HG03520 (cell line): ENCODE measurements around the gene MEOX2.

Experiments used
- ATAC-seq: cut with Tn5 transposase; IDR thresholded peaks from one replicate; pipeline ENCODE4 v1.9.1; 2021; ENCODE audit warnings: mild to moderate bottlenecking, moderate library complexity; ENCODE audit not compliant: unreplicated experiment

MEOX2 gene

DNA sequence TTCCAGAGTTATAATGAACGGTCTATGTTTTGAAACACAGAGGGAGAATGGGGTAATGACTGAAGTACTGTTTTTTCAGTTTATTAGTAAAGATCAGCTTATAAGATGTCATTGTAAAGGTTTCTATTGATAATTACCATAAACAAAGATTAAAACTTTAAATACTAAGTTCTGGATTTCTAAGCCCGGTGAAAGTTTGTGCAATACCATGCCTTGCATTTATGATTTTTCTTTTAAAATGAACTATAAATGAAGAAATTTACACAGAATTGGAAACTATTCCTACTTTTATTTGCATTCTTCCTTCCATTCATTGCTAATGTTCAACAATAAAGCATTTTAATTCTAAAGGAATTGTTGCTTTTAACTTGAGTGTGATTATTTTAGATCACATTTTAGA is 4.9 kb downstream of the MEOX2 start:
- no peak for ATAC-seq

- no peak for ATAC-seq
Measured at GRCh38 chr7:15681186-15681585, 5.3 kb downstream of the MEOX2 start.

DNA sequence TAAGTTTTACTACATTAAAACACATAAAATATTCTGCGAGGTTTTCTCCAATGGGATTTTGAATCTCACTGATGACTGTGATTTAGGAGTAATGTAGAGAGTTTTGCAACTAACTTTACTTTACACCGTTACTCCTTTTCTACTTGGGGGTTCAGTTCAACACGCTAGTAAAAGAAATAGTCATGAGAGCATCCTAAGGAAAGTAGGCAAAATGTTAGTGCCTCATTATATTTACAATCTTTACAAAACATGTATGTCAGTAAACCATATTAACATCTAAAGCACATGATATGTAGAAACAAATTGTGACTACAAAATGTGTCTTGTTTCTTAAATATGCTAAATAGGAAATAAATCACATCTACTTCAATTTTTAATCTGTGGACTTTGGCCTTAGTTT is 6.0 kb downstream of the MEOX2 start:
- ATAC-seq, result no peak

GRCh38 chr7:15679306-15679705 is 7.2 kb downstream of the MEOX2 start:
- ATAC-seq, result no peak

GRCh38 chr7:15678653-15679052 is 7.8 kb downstream of the MEOX2 start:
- no peak for ATAC-seq

DNA sequence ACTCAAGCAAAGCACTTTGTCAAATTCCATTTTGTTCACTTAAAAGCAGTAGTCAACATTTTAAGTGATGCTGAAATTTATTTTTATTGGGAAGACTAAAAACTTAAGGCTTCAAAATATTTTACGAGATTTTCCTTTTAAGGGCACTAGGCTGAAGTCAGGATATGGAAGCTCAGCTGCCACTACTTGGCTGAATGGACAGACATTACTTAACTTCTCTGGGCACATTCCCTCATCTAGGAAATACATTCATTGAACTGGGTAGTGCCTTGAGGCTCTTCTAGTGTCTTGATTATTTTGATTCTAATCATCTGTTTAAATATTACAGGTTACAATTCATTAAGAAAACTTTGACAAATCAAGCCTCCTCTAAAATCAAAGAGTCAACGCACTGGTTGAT is 11.1 kb downstream of the MEOX2 start:
- ATAC-seq, result no peak

- ATAC-seq, result no peak
Measured at GRCh38 chr7:15674586-15674985, 11.9 kb downstream of the MEOX2 start.

DNA sequence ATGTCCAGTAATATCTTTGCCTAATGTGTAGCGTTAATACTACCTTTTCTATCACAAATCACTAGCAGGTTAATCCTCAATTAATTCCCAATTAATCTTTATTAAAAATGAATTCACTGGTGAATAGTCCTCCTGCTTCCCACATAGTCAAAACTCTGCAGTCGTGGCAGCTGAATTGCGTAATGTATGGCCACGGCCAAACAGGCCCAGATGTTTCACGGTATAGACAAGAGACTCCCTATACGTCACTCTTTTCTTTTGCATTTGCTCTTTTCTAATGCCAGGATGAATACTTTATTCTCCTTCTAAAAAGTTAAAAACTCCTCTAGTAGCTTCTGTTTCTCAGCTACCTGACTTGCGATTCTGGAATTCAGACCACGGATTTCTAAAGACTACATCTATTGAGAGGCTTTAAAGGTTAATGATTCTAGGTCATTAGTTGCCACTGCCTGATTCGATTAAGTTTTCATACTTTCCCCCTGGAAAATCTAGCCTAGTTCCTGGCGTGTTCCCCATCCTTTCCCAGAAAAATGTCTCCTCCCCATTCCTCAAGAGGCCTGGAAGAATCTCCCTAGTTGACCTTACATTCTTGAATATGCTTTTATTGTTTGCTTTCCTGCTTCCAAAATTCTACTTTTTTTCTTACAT is 16.9 kb downstream of the MEOX2 start:
- ATAC-seq, result no peak

GRCh38 chr7:15667991-15668390 is 18.5 kb downstream of the MEOX2 start:
- no peak for ATAC-seq

DNA sequence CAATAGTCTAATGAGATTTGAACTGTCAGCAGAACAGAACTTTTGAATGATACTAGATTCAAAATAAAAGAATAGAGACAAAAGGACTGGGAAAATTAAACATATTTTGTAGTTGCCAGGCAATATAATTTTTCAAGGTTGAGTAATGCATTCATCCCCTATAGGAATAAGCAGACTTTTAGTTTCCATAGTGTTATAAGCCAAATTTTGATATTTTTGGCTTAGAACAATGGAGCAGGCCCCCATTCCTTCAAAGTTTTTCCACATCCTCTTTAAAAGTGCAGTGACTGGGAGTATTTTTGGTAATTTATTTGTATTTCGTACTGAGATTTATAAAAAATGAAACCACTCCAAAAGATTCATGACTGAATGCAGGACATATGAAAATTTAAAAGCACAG is 24.0 kb downstream of the MEOX2 start:
- no peak for ATAC-seq

GRCh38 chr7:15658247-15658646 is 28.2 kb downstream of the MEOX2 start:
- ATAC-seq, result no peak

GRCh38 chr7:15652776-15653290 is 33.6 kb downstream of the MEOX2 start:
- no peak for ATAC-seq

DNA sequence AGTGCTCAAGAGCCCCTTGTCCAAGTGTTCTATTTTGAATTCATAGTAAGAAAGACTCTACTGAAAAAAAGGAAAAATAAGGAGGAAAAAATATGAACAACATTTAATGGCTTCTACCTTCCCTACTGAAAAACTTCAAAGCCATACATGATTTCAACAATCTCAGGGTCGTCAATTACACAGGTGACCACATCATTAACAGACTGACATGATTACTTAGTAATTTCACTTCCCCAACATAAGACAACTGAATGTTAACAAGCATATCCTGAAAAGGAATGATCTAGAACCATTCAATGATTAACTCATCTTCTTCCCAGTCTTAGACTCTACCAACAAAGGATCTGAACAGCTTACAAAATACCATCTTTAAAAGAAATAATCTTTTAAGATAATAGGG is 34.8 kb downstream of the MEOX2 start:
- ATAC-seq, result no peak

DNA sequence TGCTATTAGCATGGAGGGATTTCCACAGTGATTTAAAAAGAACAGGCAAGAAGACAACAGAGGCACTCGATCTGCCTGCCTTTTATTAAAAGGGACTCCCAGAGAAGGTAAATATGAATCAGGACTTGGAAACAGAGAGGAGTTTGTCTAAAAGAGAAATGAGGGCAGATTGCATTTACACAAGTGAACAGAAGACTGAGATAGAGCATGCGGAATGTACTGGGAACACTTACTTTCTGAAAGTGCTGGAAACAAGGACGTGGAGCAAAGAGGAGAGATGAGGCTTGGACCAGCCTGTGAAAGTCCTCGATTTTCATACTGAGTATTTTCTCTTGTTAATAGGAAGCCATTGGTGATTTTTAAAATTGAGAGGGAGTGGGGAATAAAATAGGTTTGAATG is 35.7 kb downstream of the MEOX2 start:
- ATAC-seq, result no peak

- ATAC-seq, result no peak
Measured at GRCh38 chr7:15648461-15648961, 38.0 kb downstream of the MEOX2 start.

DNA sequence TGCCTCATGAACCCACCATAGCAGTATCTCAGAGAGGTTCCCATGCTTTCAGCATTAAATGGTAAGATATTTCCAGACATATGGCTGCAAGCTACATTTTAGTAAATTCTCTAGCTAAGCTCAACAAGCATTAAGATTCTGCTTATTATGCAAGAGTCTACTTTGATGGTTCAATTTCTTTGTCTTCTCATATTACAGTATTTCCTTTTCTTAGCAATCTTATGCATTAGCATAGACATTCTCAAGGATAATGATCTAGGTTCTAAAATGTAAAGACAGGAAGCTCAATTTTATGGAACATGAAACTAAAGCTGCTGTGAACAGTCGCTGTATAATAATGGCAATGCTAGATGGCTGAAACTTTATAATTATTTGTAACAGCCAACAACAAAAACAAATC is 39.2 kb downstream of the MEOX2 start:
- no peak for ATAC-seq

DNA sequence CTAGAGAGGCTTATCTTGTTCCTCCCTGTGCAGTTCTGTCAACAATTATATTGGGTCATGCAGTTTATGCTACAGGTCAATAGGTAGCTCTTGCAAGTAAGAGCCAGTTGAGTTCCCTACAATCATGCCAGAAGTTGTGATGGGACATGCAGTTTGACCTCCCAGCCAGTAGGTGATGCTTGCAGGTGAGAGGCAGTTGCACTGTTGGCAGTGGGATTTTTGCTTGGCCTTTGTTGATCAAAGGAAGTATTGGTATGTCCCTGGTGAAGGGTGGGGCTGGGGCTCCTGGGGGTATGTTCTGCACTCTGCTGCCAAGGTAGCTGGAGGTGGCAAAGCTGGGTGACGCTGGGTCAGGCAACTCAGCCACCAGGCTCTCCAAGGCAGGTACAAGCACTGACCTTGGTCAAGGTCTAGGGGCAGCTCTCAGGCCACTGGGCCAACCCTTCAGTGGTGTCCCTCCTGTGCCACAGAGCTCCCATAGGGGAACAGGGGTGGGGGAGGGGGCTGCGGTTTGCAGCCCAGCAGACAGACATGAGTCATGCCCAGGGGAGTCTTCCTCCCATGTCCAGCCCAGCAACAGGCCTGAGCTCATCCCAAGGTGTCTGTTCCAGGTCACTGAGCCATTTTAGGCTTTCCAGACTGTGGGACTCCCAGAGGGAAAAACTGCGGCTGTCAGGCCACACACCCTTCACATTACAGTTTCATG is 43.3 kb downstream of the MEOX2 start:
- no peak for ATAC-seq

DNA sequence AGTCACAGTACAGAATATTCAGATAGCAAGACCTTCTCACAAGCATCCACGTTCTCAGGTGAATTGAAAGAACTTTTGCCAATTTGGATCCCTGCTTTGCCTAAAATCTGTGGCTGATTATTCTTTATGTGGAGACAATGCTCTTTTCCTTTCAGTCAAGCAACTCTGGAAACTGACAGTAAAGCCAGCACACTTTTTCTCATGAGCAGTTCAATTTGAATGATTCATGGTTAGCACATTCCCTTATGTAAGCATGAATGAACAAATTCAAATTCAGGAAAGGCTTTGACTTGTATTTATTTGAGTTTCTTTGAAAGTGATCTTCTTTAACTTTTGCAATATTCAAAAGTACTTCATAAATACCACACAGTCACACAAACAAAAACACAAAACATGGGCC is 57.6 kb downstream of the MEOX2 start:
- ATAC-seq, result no peak

DNA sequence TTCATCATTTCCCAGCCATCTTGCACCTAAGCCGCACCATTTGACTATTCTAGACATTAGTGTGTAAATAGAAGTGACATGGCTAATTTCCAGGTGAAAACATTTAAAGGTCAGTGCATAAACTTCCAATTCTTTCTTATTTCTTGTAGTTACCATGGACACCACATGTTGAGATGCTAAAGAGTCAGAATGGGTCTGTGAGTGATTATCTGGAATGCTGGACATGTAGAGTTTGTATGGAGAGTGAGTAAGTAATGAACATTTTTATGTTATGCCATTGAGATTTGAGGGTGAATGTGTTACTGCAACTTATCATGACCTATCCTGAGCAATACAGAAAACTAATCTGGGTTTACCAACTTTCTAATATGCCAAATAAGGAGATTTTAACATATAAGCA is 60.4 kb downstream of the MEOX2 start:
- ATAC-seq, result no peak

DNA sequence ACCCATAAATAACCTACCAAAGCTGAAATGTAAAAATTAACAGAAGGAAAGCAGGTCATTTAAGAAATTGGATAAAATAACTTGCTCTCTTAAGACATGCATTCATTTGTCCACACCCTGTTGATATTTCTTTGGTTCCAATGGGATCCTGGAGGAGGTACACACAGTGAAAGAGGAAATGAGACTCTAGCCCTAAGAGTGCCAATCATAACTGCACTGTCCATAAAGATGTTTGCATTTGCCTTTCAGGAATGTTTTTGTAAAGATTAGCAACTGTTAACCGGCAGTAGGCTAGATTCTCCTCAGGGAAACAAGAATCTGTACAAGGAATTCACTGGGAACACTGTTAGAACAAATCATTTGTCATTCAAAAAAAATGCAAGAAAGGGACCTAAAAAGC is 61.0 kb downstream of the MEOX2 start:
- no peak for ATAC-seq

DNA sequence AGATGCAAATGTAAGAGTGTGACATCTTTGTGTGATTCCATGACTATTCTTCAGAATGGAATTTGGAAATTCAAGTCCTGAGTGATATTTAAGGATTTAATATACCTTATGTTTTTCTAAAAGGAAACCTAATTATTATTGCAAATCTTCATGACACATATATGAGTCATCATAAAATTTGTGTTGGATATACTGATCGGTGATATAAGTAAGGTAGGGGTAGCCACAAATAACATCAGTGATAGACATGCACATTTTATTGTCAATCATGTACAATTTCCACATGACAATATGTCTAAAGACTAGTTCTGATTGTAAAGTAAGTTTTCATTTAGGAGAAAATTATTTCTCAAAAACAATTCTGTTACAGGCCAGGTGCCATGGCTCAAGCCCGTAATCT is 65.0 kb downstream of the MEOX2 start:
- ATAC-seq, result no peak

DNA sequence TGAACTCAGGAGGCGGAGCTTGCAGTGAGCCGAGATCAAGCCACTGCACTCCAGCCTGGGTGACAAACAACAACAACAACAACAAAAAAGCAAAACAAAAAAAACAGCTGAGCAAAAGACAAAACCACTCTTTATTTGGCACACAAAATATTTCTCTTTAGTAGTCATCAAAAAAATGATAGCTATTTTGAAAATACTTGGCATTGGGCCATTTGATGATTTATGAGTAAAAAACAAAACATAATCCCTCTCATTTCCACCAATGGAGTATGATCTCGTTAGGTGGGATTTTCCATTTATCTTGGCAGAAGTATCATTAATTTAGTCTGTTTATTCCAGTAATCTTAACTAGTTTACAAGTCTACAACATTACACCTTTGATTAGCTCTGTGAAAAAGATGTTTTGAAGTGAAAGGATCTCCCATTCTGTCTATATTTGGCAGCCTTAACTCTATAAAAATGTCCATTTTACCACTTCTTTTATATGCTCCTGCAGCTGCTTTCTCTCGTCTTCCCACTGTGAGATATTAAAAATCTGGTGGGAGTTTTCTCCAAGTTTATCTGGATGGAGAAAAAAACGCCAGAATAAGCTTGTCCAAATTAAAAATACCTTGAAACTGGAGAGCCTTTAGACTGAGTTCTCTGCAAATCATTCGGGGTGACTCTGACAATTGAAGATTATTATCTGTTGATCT is 65.8 kb downstream of the MEOX2 start:
- no peak for ATAC-seq
